Vagina (tissue), 2 donors: Measurements from ENCODE around the gene NXPH2.

Experiments
- POLR2A ChIP-seq, 2 donors: fragments of 450-650 bp; IDR thresholded peaks; one replicate each; pipeline ENCODE4 v1.6.1; 2017; ENCODE audit warnings: antibody characterized with exemption in 2 of 2, mild to moderate bottlenecking in 2 of 2, moderate library complexity in 2 of 2
- TF ChIP-seq, protein P1 (sequence below), 3 experiments: fragments of 450-650 bp in 2 of 3; fragments of 200-600 bp in 1 of 3; sonication (generic) in 1 of 3; IDR thresholded peaks; one replicate each; pipeline ENCODE4 v1.5.1; 2017 to 2019; ENCODE audit warnings: antibody characterized with exemption in 3 of 3, mild to moderate bottlenecking in 2 of 3, moderate library complexity in 2 of 3

DNA sequence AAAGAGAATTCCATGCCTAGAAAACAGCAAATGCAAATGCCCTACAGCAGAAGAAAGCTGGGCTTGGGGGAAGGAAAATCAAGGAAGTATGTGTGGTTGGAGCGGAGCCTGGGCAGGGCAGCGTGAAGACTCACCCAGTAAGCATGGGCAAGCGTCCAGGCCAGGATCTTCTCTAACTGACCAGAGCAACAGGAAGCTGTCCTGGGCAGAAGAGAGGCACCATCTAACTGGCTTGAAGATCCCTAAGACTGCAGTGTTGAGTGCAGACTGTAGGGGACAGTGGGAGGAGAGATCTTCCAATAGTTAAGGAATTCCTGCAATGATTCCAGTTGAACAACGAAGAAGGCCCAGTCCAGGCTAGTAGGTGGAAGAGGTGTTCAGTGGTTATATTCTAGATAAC, 57.9 kb downstream of the NXPH2 start:
- TF ChIP-seq POLR2A (IDR thresholded peaks at IDR 0.05) = no peak
- TF ChIP-seq, protein P1, sequence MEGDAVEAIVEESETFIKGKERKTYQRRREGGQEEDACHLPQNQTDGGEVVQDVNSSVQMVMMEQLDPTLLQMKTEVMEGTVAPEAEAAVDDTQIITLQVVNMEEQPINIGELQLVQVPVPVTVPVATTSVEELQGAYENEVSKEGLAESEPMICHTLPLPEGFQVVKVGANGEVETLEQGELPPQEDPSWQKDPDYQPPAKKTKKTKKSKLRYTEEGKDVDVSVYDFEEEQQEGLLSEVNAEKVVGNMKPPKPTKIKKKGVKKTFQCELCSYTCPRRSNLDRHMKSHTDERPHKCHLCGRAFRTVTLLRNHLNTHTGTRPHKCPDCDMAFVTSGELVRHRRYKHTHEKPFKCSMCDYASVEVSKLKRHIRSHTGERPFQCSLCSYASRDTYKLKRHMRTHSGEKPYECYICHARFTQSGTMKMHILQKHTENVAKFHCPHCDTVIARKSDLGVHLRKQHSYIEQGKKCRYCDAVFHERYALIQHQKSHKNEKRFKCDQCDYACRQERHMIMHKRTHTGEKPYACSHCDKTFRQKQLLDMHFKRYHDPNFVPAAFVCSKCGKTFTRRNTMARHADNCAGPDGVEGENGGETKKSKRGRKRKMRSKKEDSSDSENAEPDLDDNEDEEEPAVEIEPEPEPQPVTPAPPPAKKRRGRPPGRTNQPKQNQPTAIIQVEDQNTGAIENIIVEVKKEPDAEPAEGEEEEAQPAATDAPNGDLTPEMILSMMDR (IDR thresholded peaks at IDR 0.05) = no peak
